ENCODE results near the gene SYTL1.

The SYTL1 gene

DNA sequence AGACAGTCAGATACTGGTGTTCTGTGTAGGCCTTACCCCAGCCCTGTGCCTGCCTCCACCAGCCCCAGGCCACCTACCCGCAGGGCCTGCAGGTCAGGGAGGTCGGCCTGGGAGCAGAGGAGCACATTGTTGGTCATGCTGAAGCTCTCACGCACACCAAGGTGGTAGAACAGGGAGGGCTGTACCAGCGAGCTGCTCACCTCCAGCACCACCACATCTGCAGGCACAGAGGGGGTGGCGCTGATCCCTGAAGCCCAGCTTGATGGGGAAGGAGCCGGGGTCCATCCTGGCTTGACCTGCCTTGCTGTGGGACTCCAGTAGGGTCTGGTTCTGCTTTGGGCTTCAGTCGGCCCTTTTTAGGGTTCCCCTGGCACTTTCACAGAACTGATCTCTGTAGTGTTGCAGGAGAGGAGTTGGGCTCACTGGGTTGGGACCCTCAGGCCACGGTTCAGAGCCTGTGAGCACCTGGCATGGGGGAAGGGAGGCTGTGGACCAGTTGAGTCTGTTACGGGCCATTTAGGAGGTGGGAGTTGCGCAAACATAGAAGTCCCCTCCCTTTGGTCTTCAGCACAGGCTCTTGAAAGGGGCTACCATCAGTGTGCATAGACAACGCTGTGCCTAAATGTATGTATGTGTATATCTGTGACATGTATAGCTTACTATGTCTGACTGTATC lies 23.0 kb downstream of the SYTL1 start:
- no peak for DNase-seq (ENCODE audit: low read depth)

DNA sequence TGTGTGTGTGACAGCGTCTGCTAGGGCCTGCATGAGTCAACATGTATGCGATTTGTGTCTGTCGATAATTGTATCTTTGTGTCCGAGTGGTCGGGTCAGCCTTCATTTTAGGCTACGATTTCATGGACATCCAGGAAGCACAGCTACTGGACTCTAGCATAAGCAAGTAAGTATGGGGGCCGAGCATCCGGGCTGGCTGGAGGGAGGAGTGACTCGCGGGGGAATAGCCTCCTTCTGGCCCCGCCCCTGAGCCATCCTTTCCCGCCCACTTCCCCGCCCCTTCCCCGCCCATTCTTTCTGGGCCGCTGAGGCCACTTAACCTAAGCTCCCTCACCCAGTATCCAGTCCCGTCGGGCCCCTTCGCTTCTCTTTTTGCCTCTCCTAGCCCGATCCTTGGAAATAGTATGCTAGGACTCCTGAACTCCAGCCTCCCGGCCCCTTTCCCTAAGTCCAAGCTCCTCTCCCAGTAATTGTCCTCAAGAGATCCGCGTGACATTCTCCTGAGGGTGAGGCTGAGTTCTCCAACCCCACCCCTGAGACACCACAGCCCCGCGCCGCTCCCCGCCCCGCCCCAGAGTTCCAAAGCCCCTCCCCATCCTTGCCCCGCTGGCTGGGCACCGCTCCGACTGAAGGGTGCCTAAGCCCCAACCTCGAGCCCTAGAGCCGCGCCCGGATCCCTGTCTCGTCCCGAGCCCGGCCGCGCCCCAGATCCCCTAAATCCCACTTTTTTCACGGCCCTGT lies 23.7 kb downstream of the SYTL1 start:
- peak; percentile 72 for DNase-seq (ENCODE audit: low read depth)

DNA sequence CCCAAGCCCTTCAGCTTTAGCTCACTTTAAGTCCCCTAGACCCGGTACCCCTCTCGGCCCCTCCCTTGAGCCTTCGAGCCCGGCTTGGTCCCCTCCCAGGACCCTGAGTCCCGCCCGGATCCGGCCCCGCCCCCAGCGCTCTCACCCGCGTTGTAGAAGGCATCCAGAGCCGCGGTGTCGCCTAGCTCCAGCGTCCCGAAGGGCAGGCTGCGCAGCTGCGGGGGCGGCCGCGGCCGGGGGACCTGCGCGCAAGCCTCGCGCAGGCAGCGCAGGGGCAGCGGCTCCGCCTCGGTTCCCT lies 24.2 kb downstream of the SYTL1 start:
- DNase-seq (ENCODE audit: low read depth) = peak; percentile 36

DNA sequence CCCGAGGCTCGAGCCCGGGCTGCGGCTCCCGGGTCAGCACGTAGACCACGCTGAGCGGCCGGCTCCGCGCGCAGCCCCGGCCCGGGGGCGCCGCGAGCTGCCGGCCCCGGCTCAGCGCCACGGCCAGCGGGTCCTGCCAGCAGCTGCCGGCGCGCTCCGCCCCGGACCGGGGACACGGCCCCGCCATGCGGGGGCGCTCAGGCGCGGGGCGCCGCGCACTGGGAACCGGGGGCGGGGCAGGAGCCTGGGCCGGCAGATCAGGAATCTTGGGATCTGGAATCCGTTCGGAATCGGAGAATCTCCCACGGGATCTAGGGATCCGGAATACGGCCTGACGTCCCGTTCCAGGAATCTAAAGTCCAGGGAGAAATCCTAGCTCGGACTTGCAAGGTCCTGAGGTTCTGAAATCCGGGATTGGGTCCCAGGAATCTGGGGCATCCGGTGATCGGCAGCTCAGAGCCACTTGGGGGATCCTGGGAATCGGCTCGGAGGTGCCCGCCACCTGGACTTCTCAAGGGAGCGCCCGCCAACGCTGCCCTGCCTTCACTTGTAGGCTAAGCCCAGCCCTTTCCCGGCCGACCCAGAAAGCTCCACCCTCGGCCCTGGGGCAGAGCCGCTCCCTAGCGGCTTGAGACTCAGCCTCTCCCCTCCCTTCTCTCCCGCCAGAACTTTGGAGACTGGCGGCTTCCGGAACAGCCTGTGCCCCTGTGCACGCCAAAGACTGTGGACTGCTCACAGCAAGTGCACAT lies 24.8 kb downstream of the SYTL1 start, which contains the start of gene MAP3K6:
MAP3K6 (minus strand) TSS at position 551 of the 749 bp plus-strand sequence; CDS start at position 187, 364 bp downstream.
- no peak for DNase-seq (ENCODE audit: low read depth)

DNA sequence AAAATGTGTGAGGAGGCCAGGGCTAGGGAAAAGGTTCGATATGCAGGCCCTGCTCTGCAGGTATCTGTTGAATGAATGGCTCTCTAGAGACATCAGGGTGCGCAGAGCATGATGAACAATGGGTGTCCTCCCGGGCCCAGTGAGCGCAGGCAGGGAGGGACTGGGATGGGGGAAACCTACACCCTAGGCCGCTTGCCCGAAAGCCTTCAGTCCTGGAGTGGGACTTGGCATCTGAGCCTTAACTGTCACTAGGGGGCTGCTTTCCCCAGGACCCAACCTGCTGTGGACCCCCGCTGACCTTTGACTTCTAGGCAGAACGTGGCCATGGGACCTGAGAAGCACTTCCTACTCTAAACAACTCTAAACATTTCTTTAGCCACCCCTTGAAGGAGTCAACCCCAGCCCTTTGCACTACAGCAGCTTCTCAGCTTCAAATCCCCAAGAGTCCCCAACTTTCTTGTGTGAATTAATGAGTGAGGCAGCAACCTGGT lies 25.4 kb downstream of the SYTL1 start:
- no peak for DNase-seq (ENCODE audit: low read depth)

DNA sequence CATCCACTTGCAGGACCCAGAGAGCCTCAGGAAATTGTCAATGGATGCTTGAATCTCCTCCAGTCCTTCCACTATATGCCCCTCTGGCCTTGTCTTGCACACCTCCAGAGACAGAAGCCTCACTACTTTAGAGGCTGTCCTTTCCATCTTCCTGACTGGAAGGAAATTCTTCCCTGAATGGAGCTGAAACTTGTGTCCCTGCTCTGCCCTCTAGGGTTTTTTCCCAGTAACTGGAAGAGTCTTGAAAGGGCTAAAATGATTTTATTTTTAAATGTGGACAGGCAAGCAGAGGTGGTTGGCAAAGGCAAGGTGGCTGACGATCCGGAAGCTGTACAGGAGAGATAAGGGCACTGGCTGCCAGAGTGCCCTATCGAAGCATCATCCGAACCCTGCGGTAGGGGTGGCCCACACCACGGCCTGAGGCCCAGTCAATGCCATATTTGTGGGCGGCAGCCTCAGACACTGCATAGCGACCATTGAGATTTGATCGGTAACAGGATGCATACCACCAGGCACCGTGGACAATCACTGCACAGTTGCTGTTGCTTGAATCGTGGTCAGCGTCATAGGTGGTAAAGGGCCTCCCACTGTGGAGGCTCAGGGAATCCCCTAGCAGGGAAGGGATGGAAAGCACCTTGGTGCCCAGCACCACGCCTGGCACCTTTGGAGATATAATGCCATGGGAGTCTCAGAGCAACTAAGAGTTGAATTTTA lies 27.2 kb downstream of the SYTL1 start:
- no peak for DNase-seq (ENCODE audit: low read depth)

DNA sequence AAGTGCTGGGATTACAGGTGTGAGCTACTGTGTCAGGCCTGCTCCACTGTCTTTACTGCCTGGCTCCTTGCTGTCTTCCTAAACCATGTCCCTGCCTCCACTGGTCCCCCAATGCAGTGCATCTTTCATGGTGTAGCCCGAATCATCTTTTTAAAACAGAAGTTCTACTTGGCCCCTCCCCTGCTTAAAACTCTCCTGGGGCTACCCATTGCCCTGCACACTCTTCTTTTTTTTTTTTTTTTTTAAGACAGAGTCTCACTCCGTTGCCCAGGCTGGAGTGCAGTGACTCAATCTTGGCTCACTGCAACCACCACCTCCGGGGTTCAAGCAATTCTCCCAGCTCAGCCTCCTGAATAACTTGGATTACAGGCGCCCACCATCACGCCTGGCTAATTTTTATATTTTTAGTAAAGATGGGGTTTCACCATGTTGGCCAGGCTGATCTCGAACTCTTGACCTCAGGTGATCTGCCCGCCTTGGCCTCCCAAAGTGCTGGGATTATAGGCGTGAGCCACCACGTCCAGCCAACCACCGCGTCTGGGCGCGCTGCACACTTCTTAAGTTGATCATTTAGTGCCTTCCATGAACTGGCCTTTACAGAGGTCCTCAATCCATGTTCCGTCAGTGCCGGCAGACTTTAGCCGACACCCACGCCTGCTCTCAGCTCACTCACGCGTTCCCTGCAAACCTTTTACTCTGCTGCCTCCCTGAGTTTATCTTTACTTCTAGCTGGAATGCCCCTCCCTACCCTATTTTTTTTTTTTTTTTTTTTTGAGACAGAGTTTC lies 30.4 kb downstream of the SYTL1 start:
- no peak for DNase-seq (ENCODE audit: low read depth)

DNA sequence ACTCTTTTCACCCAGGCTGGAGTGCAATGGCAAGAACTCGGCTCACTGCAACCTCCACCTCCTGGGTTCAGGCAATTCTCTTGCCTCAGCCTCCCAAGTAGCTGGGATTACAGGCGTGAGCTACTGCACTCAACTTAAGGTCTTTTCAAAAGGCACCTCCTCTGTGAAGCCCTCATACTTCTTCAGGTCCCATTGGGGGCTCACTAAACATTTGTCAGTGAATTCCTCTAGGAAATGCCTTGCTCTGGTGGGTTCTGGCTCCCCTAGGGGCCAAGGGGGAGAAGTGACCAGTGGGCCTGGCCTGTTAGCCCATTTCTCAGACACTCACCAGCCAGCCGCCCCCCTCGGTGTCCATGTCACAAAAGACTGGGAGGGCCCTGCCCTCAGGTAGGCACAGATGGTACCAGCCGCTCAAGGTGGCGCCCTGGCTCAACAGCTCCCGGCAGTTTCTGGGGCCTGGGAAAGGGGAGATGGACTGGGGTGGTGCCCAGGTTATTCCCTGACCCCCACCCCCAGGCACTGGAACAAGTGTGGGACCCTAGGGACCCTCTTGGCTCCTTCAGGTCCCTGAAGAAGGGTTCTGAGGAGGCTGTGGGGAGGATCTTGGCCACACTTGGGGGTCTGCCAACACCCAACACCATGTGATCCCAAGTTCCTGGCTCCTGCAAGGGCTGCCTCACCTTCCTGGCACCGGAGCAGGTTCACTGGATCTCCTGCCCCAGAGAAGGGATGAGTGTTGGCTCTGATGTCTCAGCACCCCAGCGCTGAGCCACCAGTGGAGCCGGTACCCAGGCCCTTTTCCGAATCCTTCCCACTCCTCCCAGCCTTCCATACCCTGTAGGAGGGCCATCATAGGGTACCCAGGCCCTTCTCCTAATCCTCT lies 31.2 kb downstream of the SYTL1 start:
- DNase-seq (ENCODE audit: low read depth) = no peak

DNA sequence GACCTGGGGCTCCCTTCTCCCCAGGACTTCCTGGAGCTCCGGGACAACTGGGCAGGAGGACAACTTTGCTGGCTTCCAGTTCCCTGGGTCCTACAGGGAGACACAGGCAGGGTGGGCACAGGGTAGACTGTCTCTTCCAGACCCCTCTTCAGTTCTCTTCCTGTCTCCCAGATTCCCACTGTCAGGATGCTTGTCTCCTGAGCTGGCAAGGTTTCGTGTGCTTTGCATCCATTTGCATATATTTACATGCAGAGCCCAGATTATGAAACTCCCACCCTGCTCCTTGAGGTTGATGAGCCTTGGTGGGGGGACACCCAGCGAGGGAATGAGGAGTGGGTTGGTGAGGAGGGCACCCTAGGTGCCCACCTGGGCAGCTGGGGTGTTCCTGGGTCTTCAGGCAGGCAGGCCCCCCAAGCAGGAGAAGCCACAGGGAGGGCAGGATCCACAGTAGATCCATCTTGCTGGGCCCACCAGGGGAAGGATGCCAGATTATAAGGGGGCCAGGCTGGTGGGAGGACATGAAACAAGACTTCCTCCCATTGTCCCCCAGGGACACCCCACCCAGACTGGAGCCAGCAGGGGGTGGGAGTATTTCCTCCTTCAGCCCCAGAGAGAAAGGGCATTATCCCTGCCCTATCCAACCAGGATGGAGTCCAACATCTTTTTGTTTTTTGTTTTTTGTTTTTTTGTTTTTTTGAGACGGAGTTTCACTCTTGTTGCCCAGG lies 32.7 kb downstream of the SYTL1 start, which contains the start of gene FCN3:
FCN3 (minus strand) TSS at position 463 of the 725 bp plus-strand sequence; CDS start at position 457, 6 bp downstream.
- DNase-seq (ENCODE audit: low read depth) = no peak

DNA sequence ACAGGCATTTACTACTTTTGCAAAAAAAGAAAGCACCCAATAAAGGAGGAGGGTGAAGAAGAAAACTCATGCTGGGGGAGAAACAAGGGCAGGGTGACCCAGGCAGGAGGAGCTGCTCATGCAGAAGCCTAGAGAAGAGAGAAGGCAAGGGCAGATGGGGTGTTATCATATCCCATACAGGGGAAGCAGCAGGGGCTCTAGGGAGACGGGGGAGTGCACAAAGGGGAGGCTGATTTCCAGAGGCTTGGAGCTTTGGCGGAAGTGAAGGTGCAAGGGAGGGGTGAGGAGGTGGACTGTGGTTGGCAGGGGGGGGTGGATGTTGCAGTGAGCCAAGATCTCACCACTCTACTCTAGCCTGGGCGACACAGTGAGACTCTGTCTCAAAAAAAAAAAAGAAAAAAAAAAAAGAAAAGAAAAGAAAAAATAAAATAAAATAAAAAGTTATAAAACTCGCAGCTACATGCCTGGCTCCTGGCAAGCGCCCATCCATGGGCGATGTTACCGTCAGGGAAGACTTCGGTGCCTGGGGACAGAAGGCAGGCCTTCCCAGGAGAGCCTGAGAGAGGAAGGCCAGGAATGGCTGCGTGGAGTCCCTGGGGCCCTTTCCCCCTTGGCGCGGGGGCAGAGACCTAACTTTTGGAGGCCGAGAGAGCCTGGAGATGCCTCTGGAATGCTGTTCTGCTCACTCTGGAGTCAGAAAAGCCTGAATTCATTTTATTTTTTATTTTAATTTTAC lies 36.1 kb downstream of the SYTL1 start:
- no peak for DNase-seq (ENCODE audit: low read depth)

DNA sequence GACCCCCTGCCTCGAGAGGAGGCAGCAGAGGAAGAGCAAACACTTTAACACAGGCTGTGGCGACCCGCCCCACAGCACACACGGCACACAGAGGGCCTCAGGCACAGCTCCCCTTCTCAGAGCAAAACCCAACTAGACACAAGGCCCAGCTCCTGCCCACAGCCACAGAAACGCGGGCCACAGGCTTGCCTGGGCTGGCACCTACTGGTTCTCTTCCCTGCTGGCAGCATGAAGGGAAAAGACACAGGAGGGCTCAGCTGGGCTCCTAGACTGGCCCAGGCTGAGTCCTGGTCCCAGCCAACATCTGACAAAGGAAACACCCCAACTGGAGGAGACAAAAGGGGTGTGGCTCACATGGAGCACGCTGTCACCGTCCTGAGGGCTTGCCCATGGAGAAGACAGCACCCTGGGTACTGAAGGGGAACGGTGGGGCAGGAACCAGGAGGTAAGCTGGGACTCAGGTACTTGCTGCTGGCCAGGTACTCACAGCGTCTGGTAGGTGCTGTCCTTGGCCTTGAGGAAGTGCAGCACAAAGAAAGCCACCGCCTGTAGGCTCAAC lies 37.8 kb downstream of the SYTL1 start:
- DNase-seq (ENCODE audit: low read depth) = no peak

DNA sequence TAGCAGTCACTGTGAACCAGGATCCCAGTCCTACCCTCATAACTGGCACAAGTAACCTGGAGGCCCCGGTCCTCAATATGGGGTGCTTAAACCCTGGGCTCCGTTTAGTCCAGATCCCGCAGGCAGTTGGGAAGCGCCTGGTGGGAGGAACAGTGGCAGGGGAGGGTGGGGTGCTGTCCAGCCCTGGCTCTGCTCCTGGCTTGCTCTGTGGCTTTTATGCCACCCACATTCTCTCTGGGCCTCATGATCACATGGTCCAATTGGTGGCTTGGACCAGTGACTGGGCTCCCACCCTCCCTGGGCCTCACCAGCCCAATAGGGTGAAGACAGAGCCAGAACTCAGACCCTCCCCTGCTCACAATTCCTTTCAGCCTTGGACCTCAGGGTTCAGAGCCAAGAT lies 38.4 kb downstream of the SYTL1 start:
- DNase-seq (ENCODE audit: low read depth) = no peak

DNA sequence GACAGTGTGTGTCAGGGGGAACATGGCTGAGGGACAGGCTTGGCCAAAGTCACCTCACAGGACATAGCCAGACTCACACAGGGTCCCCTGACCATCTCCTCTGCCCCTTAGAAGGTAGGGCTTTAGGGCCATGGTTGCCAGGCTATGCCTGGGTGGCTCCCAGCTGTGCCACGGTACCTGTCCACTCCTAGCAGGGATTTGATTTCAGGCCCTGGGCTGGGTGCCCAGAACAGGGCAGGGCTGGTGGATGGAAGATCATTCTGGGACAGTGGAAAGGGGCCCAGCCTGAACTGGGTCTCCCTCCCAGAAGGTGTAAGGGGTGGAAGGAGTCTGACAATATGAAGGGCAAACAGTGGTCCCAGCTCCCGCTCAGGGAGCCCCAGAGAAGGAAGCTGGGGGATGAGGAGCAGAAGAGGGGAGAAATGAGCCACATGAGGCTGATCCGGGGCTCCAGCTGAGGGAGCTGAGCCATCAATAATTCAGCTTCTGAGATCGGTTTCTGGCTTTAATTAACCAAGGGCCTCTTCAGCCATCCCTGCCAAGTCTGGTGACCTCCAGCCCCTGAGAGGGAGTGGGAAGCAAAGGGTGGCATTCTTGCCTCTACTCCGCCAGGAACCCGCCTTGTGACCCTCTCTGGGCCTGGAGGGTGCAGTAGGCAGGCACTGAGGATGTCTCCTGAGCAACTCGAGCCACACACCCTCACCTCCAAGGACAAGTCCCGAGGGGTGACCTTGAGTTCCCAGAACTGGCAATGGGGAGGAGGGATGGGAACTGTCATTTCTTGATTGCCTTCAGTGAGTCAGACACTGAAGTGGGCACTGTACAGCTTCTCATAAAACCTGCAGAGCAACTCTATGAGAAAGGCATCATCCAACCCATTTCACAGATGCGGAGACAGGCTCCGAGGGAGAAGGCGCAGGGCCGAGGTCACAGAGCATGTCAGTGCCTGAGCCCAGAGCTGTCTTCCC lies 39.2 kb downstream of the SYTL1 start:
- no peak for DNase-seq (ENCODE audit: low read depth)

DNA sequence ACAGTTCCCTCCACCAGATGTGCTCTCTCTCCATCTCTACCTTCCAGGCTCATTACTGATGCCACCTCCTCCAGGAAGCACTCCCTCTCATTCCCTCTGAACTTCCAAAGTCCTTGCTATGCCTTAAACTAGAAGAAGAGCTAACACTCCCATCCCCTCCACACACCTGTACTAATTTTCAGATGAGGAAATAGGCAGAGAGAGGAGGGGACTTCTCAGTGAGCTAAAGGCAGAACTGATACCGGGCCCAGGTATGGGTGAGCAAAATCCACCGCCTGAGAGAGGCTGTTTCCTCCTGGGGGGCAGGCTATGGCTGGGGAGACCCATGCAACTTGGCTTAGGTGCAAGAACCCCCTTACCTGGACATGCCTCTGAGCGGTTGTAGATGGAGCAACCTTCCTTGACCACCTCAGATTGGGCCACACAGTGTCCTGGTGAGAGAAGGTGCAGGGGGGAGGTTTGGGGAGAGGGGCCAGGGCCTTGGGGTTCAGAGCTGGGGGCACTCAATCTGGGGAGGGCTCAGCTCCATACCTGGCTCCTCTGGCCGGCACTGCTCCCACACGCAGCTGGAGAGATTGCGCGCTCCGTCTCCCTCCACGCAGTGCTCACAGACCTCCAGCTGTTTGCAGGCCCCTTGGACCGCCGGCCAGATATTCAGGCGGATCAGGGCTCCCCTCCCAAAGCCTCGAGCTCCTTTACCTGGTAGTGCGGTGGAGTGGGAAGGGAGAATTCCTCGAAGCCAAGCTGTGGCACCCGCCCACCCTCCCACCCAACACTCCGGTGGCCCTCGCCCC lies 40.3 kb downstream of the SYTL1 start:
- no peak for DNase-seq (ENCODE audit: low read depth)

DNA sequence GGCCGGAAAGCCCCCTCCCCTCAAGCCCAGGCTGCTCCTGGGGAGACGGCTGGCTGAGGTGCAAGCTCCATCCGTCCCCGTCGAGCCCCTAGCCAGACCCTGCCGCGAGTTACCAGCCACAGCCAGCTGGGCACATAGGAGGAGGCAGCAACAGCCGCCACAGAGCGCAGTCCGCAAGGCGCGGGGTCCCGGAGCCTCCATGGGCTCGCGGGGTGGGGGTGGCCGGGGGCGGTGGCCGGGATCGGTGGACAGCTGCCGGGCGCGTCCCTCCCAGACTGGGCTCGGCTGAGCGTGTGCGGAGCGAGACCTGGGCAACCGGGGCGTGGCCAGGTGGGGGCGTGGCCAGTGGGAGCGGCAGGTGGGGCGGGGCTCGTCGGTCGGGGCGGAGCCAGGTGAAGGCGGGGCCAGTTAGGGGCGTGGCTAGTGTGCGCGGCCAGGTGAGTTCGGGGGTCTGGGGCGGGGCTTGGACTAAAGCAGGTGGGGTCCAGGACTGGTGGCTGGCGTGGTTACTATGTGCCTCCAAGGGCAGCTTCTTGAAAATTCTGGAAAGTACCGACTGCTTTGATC lies 41.3 kb downstream of the SYTL1 start, which contains the start of gene CD164L2:
CD164L2 (minus strand) TSS at position 295 of the 567 bp plus-strand sequence; CDS start at position 201, 94 bp downstream.
- no peak for DNase-seq (ENCODE audit: low read depth)

DNA sequence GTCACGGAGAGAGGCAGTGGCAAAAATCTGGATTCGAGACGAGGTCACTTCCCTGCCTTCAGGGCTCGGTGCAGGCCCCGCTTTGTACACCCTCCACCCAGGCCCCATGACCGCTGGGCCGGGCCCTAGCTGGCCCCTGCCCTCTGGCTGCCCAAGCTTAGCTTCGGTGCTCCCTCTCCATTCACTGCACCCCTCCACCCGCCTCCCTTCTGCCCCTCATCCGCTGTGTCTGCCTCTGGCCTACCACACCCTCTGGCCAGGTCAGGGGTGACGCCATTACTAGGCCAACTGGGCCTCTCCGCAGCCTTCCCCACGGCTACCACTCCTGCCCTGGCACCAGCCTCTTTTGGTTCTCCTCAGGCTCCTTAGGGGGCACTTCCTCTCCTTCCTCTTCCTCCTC lies 41.8 kb downstream of the SYTL1 start:
- DNase-seq (ENCODE audit: low read depth) = no peak
